Gastroesophageal sphincter (tissue), 3 donors: ENCODE measurements around the gene IL16.

Source experiments
- POLR2A ChIP-seq, 2 donors: fragments of 450-650 bp; IDR thresholded peaks; one replicate each; pipeline ENCODE4 v1.6.1; 2017; ENCODE audit warnings: antibody characterized with exemption in 2 of 2, mild to moderate bottlenecking in 2 of 2, moderate library complexity in 1 of 2
- POLR2AphosphoS5 ChIP-seq: sonication (generic); formaldehyde crosslinking; IDR thresholded peaks from one replicate; pipeline ENCODE4 v1.6.1; 2017; ENCODE audit warnings: antibody characterized with exemption
- TF ChIP-seq, protein P1 (sequence below), 4 experiments: fragments of 200-600 bp in 2 of 4; fragments of 450-650 bp in 2 of 4; sonication (generic) in 1 of 4; IDR thresholded peaks; one replicate each; pipeline ENCODE4 v1.5.1; 2017 to 2019; ENCODE audit warnings: antibody characterized with exemption in 4 of 4, mild to moderate bottlenecking in 2 of 4, moderate library complexity in 2 of 4

DNA sequence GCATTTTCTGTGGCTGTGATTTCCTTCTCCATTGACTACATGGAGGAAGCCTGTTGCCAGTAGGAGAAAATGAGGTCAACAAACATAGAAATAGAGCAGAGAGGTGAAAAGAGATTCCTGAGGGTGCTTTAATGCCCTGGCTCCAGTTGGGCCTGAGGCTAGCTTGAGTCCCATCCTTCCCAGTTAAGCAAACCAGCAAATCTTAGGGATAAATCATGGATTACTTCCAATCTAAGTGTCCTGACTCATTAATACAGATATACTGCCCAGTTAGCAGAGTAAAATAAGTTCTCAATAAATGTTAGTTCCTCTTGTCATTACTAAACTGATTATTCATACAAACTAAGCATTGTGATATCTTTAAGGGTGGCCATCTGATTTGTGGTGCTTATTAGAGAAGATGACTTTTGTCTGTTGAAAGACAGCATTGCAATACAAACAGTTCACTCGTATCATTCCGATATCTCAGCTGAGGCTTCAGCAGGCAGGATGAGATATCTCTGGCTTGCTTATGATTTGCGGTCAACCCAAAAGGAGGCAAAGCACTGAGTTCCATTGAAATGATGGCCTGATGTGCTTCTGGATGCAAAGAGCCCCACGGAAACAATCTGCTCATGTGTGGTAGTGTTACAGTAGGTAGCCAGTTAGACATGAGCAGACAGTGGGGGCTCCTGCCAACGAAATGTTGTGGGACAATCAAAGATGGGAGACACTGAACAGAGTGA is 133.8 kb downstream of the IL16 start:
- TF ChIP-seq, protein P1, sequence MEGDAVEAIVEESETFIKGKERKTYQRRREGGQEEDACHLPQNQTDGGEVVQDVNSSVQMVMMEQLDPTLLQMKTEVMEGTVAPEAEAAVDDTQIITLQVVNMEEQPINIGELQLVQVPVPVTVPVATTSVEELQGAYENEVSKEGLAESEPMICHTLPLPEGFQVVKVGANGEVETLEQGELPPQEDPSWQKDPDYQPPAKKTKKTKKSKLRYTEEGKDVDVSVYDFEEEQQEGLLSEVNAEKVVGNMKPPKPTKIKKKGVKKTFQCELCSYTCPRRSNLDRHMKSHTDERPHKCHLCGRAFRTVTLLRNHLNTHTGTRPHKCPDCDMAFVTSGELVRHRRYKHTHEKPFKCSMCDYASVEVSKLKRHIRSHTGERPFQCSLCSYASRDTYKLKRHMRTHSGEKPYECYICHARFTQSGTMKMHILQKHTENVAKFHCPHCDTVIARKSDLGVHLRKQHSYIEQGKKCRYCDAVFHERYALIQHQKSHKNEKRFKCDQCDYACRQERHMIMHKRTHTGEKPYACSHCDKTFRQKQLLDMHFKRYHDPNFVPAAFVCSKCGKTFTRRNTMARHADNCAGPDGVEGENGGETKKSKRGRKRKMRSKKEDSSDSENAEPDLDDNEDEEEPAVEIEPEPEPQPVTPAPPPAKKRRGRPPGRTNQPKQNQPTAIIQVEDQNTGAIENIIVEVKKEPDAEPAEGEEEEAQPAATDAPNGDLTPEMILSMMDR (IDR thresholded peaks at IDR 0.05), result no peak
- TF ChIP-seq POLR2A (IDR thresholded peaks at IDR 0.05) (no peak), POLR2AphosphoS5 (no peak)
